Ishikawa (cell line): ENCODE results near the gene THSD4.

Experiments
- CEBPB ChIP-seq: IDR thresholded peaks from 2 replicates; pipeline ENCODE4 v1.6.1; 2012
- CREB1 ChIP-seq: IDR thresholded peaks from 2 replicates; pipeline ENCODE4 v1.6.1; 2012; ENCODE audit warnings: low read depth
- EP300 ChIP-seq: IDR thresholded peaks from 2 replicates; pipeline ENCODE4 v1.6.1; 2012; ENCODE audit warnings: borderline replicate concordance
- FOXM1 ChIP-seq: IDR thresholded peaks from 2 replicates; pipeline ENCODE4 v1.6.1; 2012; ENCODE audit warnings: low read depth, borderline replicate concordance
- MAX ChIP-seq: IDR thresholded peaks from 2 replicates; pipeline ENCODE4 v1.6.1; 2012
- NFIC ChIP-seq: IDR thresholded peaks from 2 replicates; pipeline ENCODE4 v1.6.1; 2012
- RAD21 ChIP-seq: IDR thresholded peaks from 2 replicates; pipeline ENCODE4 v1.6.1; 2012; ENCODE audit warnings: low read depth
- REST ChIP-seq: IDR thresholded peaks from 2 replicates; pipeline ENCODE4 v1.6.1; 2012; ENCODE audit warnings: low read depth, mild to moderate bottlenecking
- TAF1 ChIP-seq: IDR thresholded peaks from 2 replicates; pipeline ENCODE4 v1.6.1; 2012; ENCODE audit warnings: low read depth, mild to moderate bottlenecking
- TCF12 ChIP-seq: IDR thresholded peaks from 2 replicates; pipeline ENCODE4 v1.6.1; 2012; ENCODE audit warnings: low read depth
- TEAD4 ChIP-seq: IDR thresholded peaks from 2 replicates; pipeline ENCODE4 v1.6.1; 2012
- USF1 ChIP-seq: IDR thresholded peaks from 2 replicates; pipeline ENCODE4 v1.6.1; 2012
- YY1 ChIP-seq: IDR thresholded peaks from 2 replicates; pipeline ENCODE4 v1.6.1; 2012; ENCODE audit warnings: low read depth

- TF ChIP-seq MAX, result no peak
- TF ChIP-seq CREB1, result no peak
- TF ChIP-seq REST, result no peak
- no peak for TF ChIP-seq TAF1
- TF ChIP-seq TCF12, result no peak
- no peak for TF ChIP-seq TEAD4
- no peak for TF ChIP-seq FOXM1
- TF ChIP-seq NFIC, result no peak
- no peak for TF ChIP-seq USF1
- no peak for TF ChIP-seq EP300
- no peak for TF ChIP-seq CEBPB
- TF ChIP-seq RAD21, result no peak
- no peak for TF ChIP-seq YY1
Observed at GRCh38 chr15:71463156-71463665, 347.9 kb downstream of the THSD4 start.
